OCI-LY3 (cell line): ENCODE measurements around the gene MTMR8.

Experiments used
- H2AFZ ChIP-seq: fragments of 200-600, 300-600 bp; shearing (Covaris generic); 2 replicates; pipeline ENCODE4 v1.6.0; 2014; ENCODE audit warnings: antibody characterized with exemption, low read depth, low read length
- H3K27ac ChIP-seq: fragments of 200-600, 300-600 bp; sonication (generic); 2 replicates; pipeline ENCODE4 v1.5.1; 2014; ENCODE audit warnings: mild to moderate bottlenecking, low read length, moderate library complexity, mixed read lengths
- H3K27me3 ChIP-seq: fragments of 200-600, 300-600 bp; sonication (generic); 2 replicates; pipeline ENCODE4 v1.6.1; 2014; ENCODE audit warnings: low read depth, low read length, mixed read lengths
- H3K36me3 ChIP-seq: fragments of 200-600, 300-600 bp; sonication (generic); replicated peaks from 2 replicates; pipeline ENCODE3; 2014; ENCODE audit warnings: low read depth, low read length, mixed read lengths
- H3K4me1 ChIP-seq: fragments of 300-600, 200-600 bp; sonication (generic); 2 replicates; pipeline ENCODE4 v1.6.1; 2014; ENCODE audit warnings: low read length, mixed read lengths
- H3K4me2 ChIP-seq: fragments of 200-600, 300-600 bp; sonication (generic); 2 replicates; pipeline ENCODE4 v1.6.1; 2014; ENCODE audit warnings: low read length, mixed read lengths
- H3K4me3 ChIP-seq: fragments of 300-600, 200-600 bp; sonication (generic); 2 replicates; pipeline ENCODE4 v1.5.1; 2014; ENCODE audit warnings: antibody characterized with exemption, mild to moderate bottlenecking, low read length, moderate library complexity
- H3K79me2 ChIP-seq: fragments of 300-600, 200-600 bp; shearing (Covaris generic); 2 replicates; pipeline ENCODE4 v1.6.1; 2014; ENCODE audit warnings: mild to moderate bottlenecking, low read length, mixed read lengths
- H3K9ac ChIP-seq: fragments of 300-600, 200-600 bp; shearing (Covaris generic); 2 replicates; pipeline ENCODE4 v1.6.0; 2014; ENCODE audit warnings: mild to moderate bottlenecking, low read length, moderate library complexity
- H3K9me3 ChIP-seq: fragments of 200-600, 300-600 bp; shearing (Covaris generic); 2 replicates; pipeline ENCODE4 v1.6.1; 2014; ENCODE audit warnings: low read length, mixed read lengths; ENCODE audit not compliant: insufficient read depth
- H4K20me1 ChIP-seq: fragments of 200-600, 300-600 bp; sonication (generic); 2 replicates; pipeline ENCODE4 v1.6.1; 2016; ENCODE audit warnings: low read length, mixed read lengths; ENCODE audit not compliant: insufficient read depth
- CTCF ChIP-seq: fragments of 200-600, 300-600 bp; sonication (generic); IDR thresholded peaks from 2 replicates; pipeline ENCODE4 v1.5.1; 2014; ENCODE audit warnings: antibody characterized with exemption, low read length, low read depth
- EZH2phosphoT487 ChIP-seq: fragments of 200-600 bp; shearing (Covaris generic); IDR thresholded peaks from 2 replicates; pipeline ENCODE4 v1.6.1; 2018; ENCODE audit warnings: antibody characterized with exemption, mixed run types, low read depth

Gene MTMR8

GRCh38 chrX:64394874-64395567 is at the start of gene MTMR8:
Gene MTMR8, minus strand, starts transcription at chrX:64395452. Its CDS starts 89 bp downstream, at chrX:64395363.
- peaks cover 5% of the 10 kb centered on the region for H3K4me1 ChIP-seq
- no peaks in the 10 kb centered on the region for H3K36me3 ChIP-seq
- no peaks in the 10 kb centered on the region for H3K27me3 ChIP-seq
- no peaks in the 10 kb centered on the region for H3K9me3 ChIP-seq
- H3K4me3 ChIP-seq = peak within 1 kb of the TSS; percentile 87
- peak within 1 kb of the TSS; percentile 78 for H3K9ac ChIP-seq
- peak within 1 kb of the TSS; percentile 100 for H2AFZ ChIP-seq
- no peaks in the 10 kb centered on the region for H4K20me1 ChIP-seq
- H3K79me2 ChIP-seq = no peaks in the 10 kb centered on the region
- H3K4me2 ChIP-seq = peak within 1 kb of the TSS; percentile 97
- no peak within 1 kb of the TSS for H3K27ac ChIP-seq
- TF ChIP-seq EZH2phosphoT487 (no peak), CTCF (no peak)

- H3K27ac ChIP-seq = no peak overlapping the region
- H3K27me3 ChIP-seq = no peaks in the 10 kb centered on the region
- no peaks in the 10 kb centered on the region for H4K20me1 ChIP-seq
- no peak overlapping the region for H3K4me2 ChIP-seq
- no peak overlapping the region for H2AFZ ChIP-seq
- H3K4me1 ChIP-seq = peaks cover 11% of the 10 kb centered on the region
- no peaks in the 10 kb centered on the region for H3K79me2 ChIP-seq
- no peaks in the 10 kb centered on the region for H3K36me3 ChIP-seq
- no peaks in the 10 kb centered on the region for H3K9me3 ChIP-seq
- no peak for TF ChIP-seq EZH2phosphoT487
- TF ChIP-seq CTCF = no peak
- no peak overlapping the region for H3K4me3 ChIP-seq
- no peak overlapping the region for H3K9ac ChIP-seq
Observed at GRCh38 chrX:64439551-64439950, 44.3 kb upstream of the MTMR8 start.

GRCh38 chrX:64437665-64438064 is 42.4 kb upstream of the MTMR8 start:
- Histone ChIP-seq H3K36me3 (no peaks in the 10 kb centered on the region), H2AFZ (no peak overlapping the region), H3K9ac (no peak overlapping the region), H3K27ac (no peak overlapping the region), H3K4me2 (no peak overlapping the region; the same call in 1 of the 2 replicates), H3K9me3 (no peaks in the 10 kb centered on the region), H3K79me2 (no peaks in the 10 kb centered on the region), H3K4me1 (peaks cover 11% of the 10 kb centered on the region), H3K27me3 (no peaks in the 10 kb centered on the region), H3K4me3 (no peak overlapping the region), H4K20me1 (no peaks in the 10 kb centered on the region)
- TF ChIP-seq EZH2phosphoT487 (no peak), CTCF (no peak)

GRCh38 chrX:64437218-64437617 is 42.0 kb upstream of the MTMR8 start:
- Histone ChIP-seq H3K36me3 (no peaks in the 10 kb centered on the region), H4K20me1 (no peaks in the 10 kb centered on the region), H3K4me1 (peaks cover 11% of the 10 kb centered on the region), H2AFZ (no peak overlapping the region), H3K4me3 (no peak overlapping the region), H3K79me2 (no peaks in the 10 kb centered on the region), H3K4me2 (no peak overlapping the region), H3K27me3 (no peaks in the 10 kb centered on the region), H3K9ac (no peak overlapping the region), H3K9me3 (no peaks in the 10 kb centered on the region), H3K27ac (no peak overlapping the region)
- TF ChIP-seq EZH2phosphoT487 (no peak), CTCF (no peak)
